AG04450 (cell line): ENCODE results near the gene NATD1. TPM values are rescaled to one million over a fixed set of nuclear protein-coding genes. Genes with fewer than 3 reads are reported as not detected.

Experiments
- CTCF ChIA-PET: fragments of 300-600, 350-600 bp; formaldehyde crosslinking; extraction: SDS; loops from one replicate; lab custom pipeline; 2022; ENCODE audit warnings: antibody characterized with exemption, inconsistent platforms; lab: Charles Lee
- POLR2A ChIA-PET: fragments of 350-600 bp; formaldehyde crosslinking; extraction: SDS; loops from one replicate; lab custom pipeline; 2021; ENCODE audit warnings: antibody characterized with exemption, inconsistent platforms; lab: Yijun Ruan, JAX
- DNase-seq: peaks from one replicate; pipeline ENCODE4 v3.0.0-alpha.2; 2011; ENCODE audit warnings: low read depth, low spot score
- H3K27ac ChIP-seq: one replicate; pipeline ENCODE4 v1.5.1; 2012; ENCODE audit warnings: low read depth, low read length, control low read depth
- H3K27me3 ChIP-seq: one replicate; pipeline ENCODE4 v1.6.0; 2012; ENCODE audit warnings: low read length; ENCODE audit not compliant: control insufficient read depth, insufficient read depth
- H3K4me3 ChIP-seq: 2 replicates; pipeline ENCODE4 v1.5.1; 2011; ENCODE audit warnings: mild to moderate bottlenecking, low read depth, low read length, control low read depth
- H3K9me3 ChIP-seq: 2 replicates; pipeline ENCODE4 v1.5.1; 2012; ENCODE audit warnings: low read length; ENCODE audit not compliant: control insufficient read depth, insufficient read depth
- polyA plus RNA-seq: library from polyadenylated mRNA; depleted of rRNA; stranded (reverse); fragments of >200 nt; gene quantifications from 2 replicates; pipeline ENCODE4 v1.2.3, GENCODE V29; 2011
- TF ChIP-seq, protein P1 (sequence below): IDR thresholded peaks from 2 replicates; pipeline ENCODE4 v1.5.1; 2011; ENCODE audit warnings: low read depth, low read length, control low read depth, inconsistent platforms

NATD1 gene
- polyA plus RNA-seq, 1 experiment, result 4.0 TPM

DNA sequence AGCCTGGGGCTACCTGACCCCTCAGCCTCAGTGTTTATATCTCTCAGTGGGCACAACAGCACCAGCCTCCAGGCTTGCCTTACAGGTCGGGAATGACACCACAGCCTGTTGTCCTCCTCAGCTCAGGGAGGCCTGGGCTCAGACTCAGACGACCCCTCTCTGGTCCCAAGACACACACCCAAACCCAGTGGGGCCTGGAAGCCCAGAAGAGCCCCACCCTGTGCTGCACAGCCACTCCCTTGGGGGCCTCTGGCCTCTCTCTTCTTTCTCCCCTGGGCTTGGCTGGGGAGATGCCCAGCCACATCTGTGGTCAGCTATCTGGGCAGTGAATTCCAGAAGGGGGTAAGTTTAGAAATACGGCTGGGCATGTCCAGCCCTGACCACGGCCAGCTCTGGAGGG, 2.4 kb downstream of the NATD1 start:
- CTCF ChIA-PET, result interaction anchor here (0.7 kb wide), 1 partner anchor 230 kb away, joined by 3 read pairs; no protein-coding TSS in a partner anchor
- no peak overlapping the region for H3K4me3 ChIP-seq
- TF ChIP-seq, protein P1, sequence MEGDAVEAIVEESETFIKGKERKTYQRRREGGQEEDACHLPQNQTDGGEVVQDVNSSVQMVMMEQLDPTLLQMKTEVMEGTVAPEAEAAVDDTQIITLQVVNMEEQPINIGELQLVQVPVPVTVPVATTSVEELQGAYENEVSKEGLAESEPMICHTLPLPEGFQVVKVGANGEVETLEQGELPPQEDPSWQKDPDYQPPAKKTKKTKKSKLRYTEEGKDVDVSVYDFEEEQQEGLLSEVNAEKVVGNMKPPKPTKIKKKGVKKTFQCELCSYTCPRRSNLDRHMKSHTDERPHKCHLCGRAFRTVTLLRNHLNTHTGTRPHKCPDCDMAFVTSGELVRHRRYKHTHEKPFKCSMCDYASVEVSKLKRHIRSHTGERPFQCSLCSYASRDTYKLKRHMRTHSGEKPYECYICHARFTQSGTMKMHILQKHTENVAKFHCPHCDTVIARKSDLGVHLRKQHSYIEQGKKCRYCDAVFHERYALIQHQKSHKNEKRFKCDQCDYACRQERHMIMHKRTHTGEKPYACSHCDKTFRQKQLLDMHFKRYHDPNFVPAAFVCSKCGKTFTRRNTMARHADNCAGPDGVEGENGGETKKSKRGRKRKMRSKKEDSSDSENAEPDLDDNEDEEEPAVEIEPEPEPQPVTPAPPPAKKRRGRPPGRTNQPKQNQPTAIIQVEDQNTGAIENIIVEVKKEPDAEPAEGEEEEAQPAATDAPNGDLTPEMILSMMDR, result no peak
- DNase-seq, result no peak
- no peak overlapping the region for H3K27ac ChIP-seq
- POLR2A ChIA-PET, result no interaction called here
- no peaks in the 10 kb centered on the region for H3K27me3 ChIP-seq
- H3K9me3 ChIP-seq, result no peaks in the 10 kb centered on the region

DNA sequence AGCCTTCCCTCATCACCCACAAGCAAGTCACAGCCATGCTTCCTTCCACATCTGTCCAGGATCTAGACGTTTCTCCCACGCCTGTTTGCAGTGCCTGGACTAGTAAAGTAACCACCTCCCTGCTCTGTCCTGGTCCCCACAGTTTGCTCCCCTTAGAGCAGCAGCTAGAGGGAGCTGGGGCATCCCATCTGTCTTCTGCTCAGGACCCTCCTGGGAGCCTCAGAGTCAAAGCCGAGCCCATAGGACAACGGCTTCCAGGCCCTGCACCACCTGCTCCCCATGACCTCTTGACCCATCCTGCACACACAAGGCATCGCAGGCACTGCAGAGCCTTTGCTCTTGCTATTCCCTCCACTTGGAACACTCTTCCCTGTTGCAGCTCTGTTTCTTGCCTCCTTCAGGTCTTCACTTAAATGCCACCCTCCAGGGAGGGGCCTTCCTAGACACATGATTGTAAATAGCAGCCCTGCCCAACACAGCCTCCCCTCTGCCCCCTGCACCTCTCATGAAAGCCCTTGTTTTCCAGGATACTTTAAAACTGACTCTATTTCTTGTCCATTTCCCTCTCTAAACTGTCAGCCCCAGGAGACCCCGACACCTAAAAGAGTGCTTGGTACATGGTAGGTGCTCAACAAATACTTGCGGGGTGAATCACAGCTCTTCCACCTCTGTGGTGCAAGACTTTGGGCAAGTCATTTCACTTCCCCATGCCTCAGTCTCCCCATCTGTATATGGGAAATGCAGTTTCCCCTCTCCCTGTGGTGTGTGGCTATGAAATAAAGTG, 3.1 kb downstream of the NATD1 start:
- POLR2A ChIA-PET, result no interaction called here
- no peaks in the 10 kb centered on the region for H3K27me3 ChIP-seq
- no peak overlapping the region for H3K4me3 ChIP-seq
- TF ChIP-seq, protein P1, result no peak
- H3K9me3 ChIP-seq, result no peaks in the 10 kb centered on the region; the same call in 1 of the 2 replicates
- no peak for DNase-seq
- CTCF ChIA-PET, result interaction anchor here (0.6 to 1.9 kb wide), 5 partner anchors 9 to 195 kb away, joined by 3 to 11 read pairs (median 3); no protein-coding TSS in a partner anchor
- no peak overlapping the region for H3K27ac ChIP-seq

DNA sequence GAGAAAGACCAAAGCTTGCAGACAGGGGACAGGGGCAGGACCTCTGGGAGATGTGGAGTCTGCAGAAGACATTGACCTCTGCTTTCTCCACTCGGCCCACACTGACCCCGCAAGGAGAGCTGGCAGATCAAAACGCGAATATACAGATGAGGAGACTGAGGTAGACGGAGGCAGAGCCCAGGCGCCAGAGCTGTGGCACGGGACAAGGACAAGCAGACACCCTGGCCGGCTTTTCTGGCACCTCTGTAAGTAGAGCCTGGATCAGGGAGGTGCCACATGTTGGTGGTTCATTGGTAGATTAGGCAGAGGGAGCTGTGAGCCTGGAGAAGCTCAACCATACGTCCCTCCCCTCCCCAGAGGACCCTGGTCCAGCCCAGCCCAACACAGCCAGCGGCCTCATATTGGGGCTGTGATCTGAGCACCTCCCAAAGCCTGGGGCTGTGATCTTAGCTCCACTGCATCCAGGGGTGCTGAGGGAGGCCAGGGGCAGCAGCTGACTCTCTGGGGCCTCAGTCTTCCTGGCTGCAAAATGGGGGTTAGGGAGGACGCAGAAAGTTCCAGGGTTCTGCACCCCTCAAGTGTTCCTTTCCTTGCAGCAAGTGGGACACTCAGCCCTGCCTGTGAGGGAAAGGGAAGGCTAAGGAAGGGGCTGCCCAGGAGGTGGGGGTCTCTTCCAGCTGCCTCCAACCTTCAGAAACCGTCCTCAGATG, 4.0 kb downstream of the NATD1 start:
- POLR2A ChIA-PET, result no interaction called here
- H3K27me3 ChIP-seq, result no peaks in the 10 kb centered on the region
- CTCF ChIA-PET, result interaction anchor here (0.6 to 1.9 kb wide), 4 partner anchors 8 to 196 kb away, joined by 3 to 11 read pairs (median 4); no protein-coding TSS in a partner anchor
- H3K27ac ChIP-seq, result no peak overlapping the region
- DNase-seq, result no peak
- H3K4me3 ChIP-seq, result no peak overlapping the region
- TF ChIP-seq, protein P1, result no peak
- no peaks in the 10 kb centered on the region; the same call in 1 of the 2 replicates for H3K9me3 ChIP-seq

DNA sequence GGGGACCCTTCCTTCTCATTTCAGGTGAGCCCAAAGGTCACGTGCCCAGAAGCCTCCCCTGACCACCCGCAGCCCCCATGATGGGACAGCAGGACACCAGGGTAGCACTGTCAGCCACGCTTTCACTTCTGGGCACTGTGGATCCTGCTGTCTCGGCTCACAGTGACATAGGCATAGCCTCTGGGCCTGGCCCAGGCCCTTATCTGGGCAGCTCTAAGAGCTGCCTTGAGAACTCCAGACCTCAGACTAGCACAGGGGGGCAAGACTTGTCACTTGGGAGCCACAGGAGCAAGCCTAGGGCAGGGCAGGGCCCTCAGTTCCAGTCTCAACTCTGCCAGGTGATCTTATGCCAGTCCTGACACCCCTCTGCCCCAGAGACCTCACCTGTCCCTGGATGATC, 4.7 kb downstream of the NATD1 start:
- H3K9me3 ChIP-seq, result no peaks in the 10 kb centered on the region; the same call in 1 of the 2 replicates
- POLR2A ChIA-PET, result no interaction called here
- H3K27ac ChIP-seq, result no peak overlapping the region
- no peak overlapping the region for H3K4me3 ChIP-seq
- CTCF ChIA-PET, result interaction anchor here (1.8 kb wide), 1 partner anchor 119 kb away, joined by 4 read pairs; no protein-coding TSS in a partner anchor
- no peak for DNase-seq
- TF ChIP-seq, protein P1, result no peak
- no peaks in the 10 kb centered on the region for H3K27me3 ChIP-seq
